Cardiac muscle cell (in vitro differentiated cells and primary cell): ENCODE data around the gene KRT7. TPM values are rescaled to one million over a fixed set of nuclear protein-coding genes. Genes with fewer than 3 reads are reported as not detected.
A peak's percentile ranks its signal among the peaks of the same experiment; 100 is the strongest.

Experiments
- DNase-seq, 2 donors: peaks; one replicate each; pipeline versions ENCODE4 v3.0.0 to v3.0.0-alpha.2; 2010 to 2017; ENCODE audit warnings: low read depth in 1 of 2, low spot score in 1 of 2
- H3K27ac ChIP-seq: fragments of 200-600 bp; sonication (generic); 2 replicates; pipeline ENCODE4 v1.5.1; 2016
- H3K27me3 ChIP-seq: fragments of 200-600 bp; sonication (generic); 2 replicates; pipeline ENCODE4 v1.6.0; 2016; ENCODE audit warnings: control low read depth
- H3K36me3 ChIP-seq: fragments of 200-600 bp; sonication (generic); 2 replicates; pipeline ENCODE4 v1.5.1; 2016; ENCODE audit warnings: control low read depth
- H3K4me1 ChIP-seq: fragments of 200-600 bp; sonication (generic); 2 replicates; pipeline ENCODE4 v1.8.1; 2017; ENCODE audit warnings: low read depth, mild to moderate bottlenecking, mixed run types
- H3K4me3 ChIP-seq: fragments of 200-600 bp; sonication (generic); 2 replicates; pipeline ENCODE4 v1.5.1; 2016; ENCODE audit warnings: mild to moderate bottlenecking
- H3K9me3 ChIP-seq: fragments of 200-600 bp; sonication (generic); 2 replicates; pipeline ENCODE4 v1.5.1; 2017; ENCODE audit warnings: low read depth, mild to moderate bottlenecking, control low read depth
- CTCF ChIP-seq: IDR thresholded peaks from 2 replicates; pipeline ENCODE4 v1.5.1; 2012; ENCODE audit warnings: low read depth, mild to moderate bottlenecking, low read length
- polyA plus RNA-seq: library from polyadenylated mRNA; unstranded; fragments of >200 nt; fragmentation: Nextera tagmentation; extraction: Ambion mirVana; gene quantifications from 2 replicates; pipeline ENCODE4 v1.2.1, GENCODE V29; 2016
- total RNA-seq: library from RNA; depleted of rRNA; stranded (reverse); fragments of >200 nt; gene quantifications from 2 replicates; pipeline ENCODE4 v1.2.3, GENCODE V29; 2016

KRT7 gene
- total and polyA plus RNA-seq, 2 experiments from 2014 or later = 0.36 to 0.50 TPM

DNA sequence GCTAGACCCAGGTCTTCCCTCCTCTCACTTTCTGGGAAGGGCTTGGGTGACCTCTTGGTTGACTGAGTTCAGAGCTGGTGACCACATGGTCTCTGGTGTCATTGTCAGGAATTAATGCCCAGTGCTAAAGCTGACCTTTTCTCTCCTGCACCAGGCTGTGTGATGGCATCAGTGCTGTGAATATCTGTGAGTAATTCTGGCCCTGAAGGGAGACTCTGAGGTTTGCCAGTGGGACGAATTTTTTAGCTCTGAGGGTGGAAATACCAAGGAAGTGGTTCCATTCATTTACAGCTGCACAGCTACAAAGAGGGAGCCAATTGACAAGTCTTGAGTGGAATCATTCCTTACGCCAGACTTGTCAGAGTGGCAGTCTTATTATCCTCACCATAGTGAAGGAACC lies 35.2 kb downstream of the KRT7 start:
- Histone ChIP-seq H3K27me3 (peaks cover 37% of the 10 kb centered on the region), H3K4me3 (no peak overlapping the region), H3K36me3 (no peaks in the 10 kb centered on the region), H3K27ac (no peak overlapping the region), H3K9me3 (no peaks in the 10 kb centered on the region), H3K4me1 (no peaks in the 10 kb centered on the region)
- DNase-seq = no peak
- TF ChIP-seq CTCF = no peak

- H3K36me3 ChIP-seq = no peaks in the 10 kb centered on the region
- no peak overlapping the region for H3K27ac ChIP-seq
- no peaks in the 10 kb centered on the region for H3K4me1 ChIP-seq
- no peak for TF ChIP-seq CTCF
- H3K9me3 ChIP-seq = no peaks in the 10 kb centered on the region
- no peak overlapping the region for H3K4me3 ChIP-seq
- H3K27me3 ChIP-seq = peaks cover 59% of the 10 kb centered on the region
- DNase-seq = no peak
Measured at GRCh38 chr12:52270541-52271070, 37.6 kb downstream of the KRT7 start.

GRCh38 chr12:52271158-52271557 lies 38.1 kb downstream of the KRT7 start:
- H3K27ac ChIP-seq = no peak overlapping the region
- no peaks in the 10 kb centered on the region for H3K36me3 ChIP-seq
- peak in 1 of 2 donors; percentile 40 for DNase-seq
- H3K4me3 ChIP-seq = no peak overlapping the region
- no peaks in the 10 kb centered on the region for H3K9me3 ChIP-seq
- H3K4me1 ChIP-seq = no peaks in the 10 kb centered on the region
- no peak for TF ChIP-seq CTCF
- peaks cover 62% of the 10 kb centered on the region for H3K27me3 ChIP-seq

- Histone ChIP-seq H3K4me3 (no peak within 1 kb of the TSS), H3K36me3 (no peaks in the 10 kb centered on the region), H3K27me3 (peaks cover 87% of the 10 kb centered on the region), H3K27ac (no peak within 1 kb of the TSS), H3K4me1 (no peaks in the 10 kb centered on the region), H3K9me3 (no peaks in the 10 kb centered on the region)
- DNase-seq = no peak
- no peak for TF ChIP-seq CTCF
Measured at GRCh38 chr12:52274521-52275120, 41.6 kb downstream of the KRT7 start, which contains the start of gene KRT86. TSS of gene KRT86 (plus strand) at chr12:52274645. CDS start at chr12:52301917, 27,272 bp downstream.

DNA sequence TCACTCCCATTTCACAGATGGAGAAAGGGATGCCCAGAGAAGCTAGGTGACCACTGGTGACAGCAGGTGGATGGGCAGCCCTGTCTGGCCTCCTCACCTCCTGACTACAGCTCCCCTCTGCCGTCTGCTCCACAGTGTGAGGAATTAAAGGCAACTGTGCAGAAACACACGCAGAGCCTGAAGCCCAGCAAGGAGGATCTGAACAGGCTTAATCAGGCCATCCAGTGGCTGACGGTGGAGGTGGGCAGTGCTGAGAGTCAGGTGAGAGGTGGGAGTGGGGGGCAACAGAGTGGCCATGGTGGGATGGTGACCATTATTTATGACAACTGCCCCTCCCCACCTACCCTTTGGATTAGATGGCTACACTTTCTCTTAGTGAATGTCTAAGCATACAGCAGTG lies 42.6 kb downstream of the KRT7 start:
- no peak for DNase-seq
- no peak for TF ChIP-seq CTCF

More for the DNA sequence above, 42.6 kb downstream of the KRT7 start:
- H3K27me3 ChIP-seq = peaks cover 88% of the 10 kb centered on the region
- H3K4me1 ChIP-seq = no peaks in the 10 kb centered on the region
- no peak overlapping the region for H3K4me3 ChIP-seq
- H3K9me3 ChIP-seq = no peaks in the 10 kb centered on the region
- H3K27ac ChIP-seq = no peak overlapping the region
- H3K36me3 ChIP-seq = no peaks in the 10 kb centered on the region
